Adrenal gland (tissue), 12 donors: ENCODE results near the gene BRD4. TPM values are rescaled to one million over a fixed set of nuclear protein-coding genes. Genes with fewer than 3 reads are reported as not detected.

Experiments
- DNase-seq, 7 donors: peaks; one replicate each; pipeline ENCODE4 v3.0.0-alpha.2; 2019 to 2020
- H3K27ac ChIP-seq, 5 donors: fragments of 200-600 bp; sonication (generic) in 4 of 5; 1 replicate in 3 of 5; 2 replicates in 2 of 5; pipeline versions ENCODE4 v1.5.1 to v1.8.0; 2016 to 2020; ENCODE audit warnings: mild to moderate bottlenecking in 1 of 5
- H3K27me3 ChIP-seq: fragments of 200-600 bp; 2 replicates; pipeline ENCODE4 v1.8.0; 2021
- H3K36me3 ChIP-seq, 2 donors: fragments of 200-600 bp; replicated peaks in 1 of 2; 1 replicate in 1 of 2; 2 replicates in 1 of 2; pipeline versions ENCODE4 v1.5.1 to v1.8.0; 2018 to 2022
- H3K4me1 ChIP-seq, 2 donors: fragments of 200-600 bp; replicated peaks in 1 of 2; 1 replicate in 1 of 2; 2 replicates in 1 of 2; pipeline versions ENCODE4 v1.5.1 to v1.8.0; 2018 to 2021
- H3K4me3 ChIP-seq, 4 donors: fragments of 200-600 bp; sonication (generic) in 3 of 4; one replicate each; pipeline ENCODE4 v1.5.1; 2016 to 2018
- H3K9me3 ChIP-seq, 3 donors: fragments of 200-600 bp; sonication (generic) in 1 of 3; replicated peaks in 1 of 3; 1 replicate in 2 of 3; 2 replicates in 1 of 3; pipeline versions ENCODE4 v1.5.1 to v1.8.0; 2016 to 2021
- CTCF ChIP-seq, 6 experiments: fragments of 450-650 bp in 4 of 6; fragments of 200-600 bp in 2 of 6; sonication (generic) in 1 of 6; IDR thresholded peaks; 1 replicate in 5 of 6; 2 replicates in 1 of 6; pipeline versions ENCODE4 v1.5.1 to v1.8.0; 2016 to 2021; ENCODE audit warnings: antibody characterized with exemption in 6 of 6, mild to moderate bottlenecking in 2 of 6, moderate library complexity in 1 of 6
- POLR2A ChIP-seq, 2 donors: fragments of 450-650 bp; IDR thresholded peaks; one replicate each; pipeline ENCODE4 v1.6.1; 2017; ENCODE audit warnings: antibody characterized with exemption in 2 of 2, mild to moderate bottlenecking in 2 of 2, moderate library complexity in 1 of 2
- WGBS, 4 donors: extraction: QIAGEN DNeasy Blood & Tissue Kit in 2 of 4; methylation state at CpG; one replicate each; pipeline versions ENCODE4 v1.1.5 to v1.1.7; 2013 to 2017; 5-methylcytosine and 5-hydroxymethylcytosine counted together
- intact Hi-C, 2 donors: fragments of 100-400 bp; cut with DNase I; formaldehyde crosslinking; loops; one replicate each; pipeline versions ENCODE4 v1.14.1 to v1.15.0; 2022 to 2023
- polyA plus RNA-seq, 3 donors: library from polyadenylated mRNA; stranded (reverse); fragments of 200-250 nt in 2 of 3; fragments of 350-450 nt in 1 of 3; fragmentation: Illumina TruSeq in 1 of 3; extraction: RNeasy Lipid Tissue Mini Kit (QIAGEN cat#74804) in 1 of 3; gene quantifications; one replicate each; pipeline ENCODE4 v1.2.3, GENCODE V29; 2013 to 2014
- total RNA-seq, 9 donors: library from RNA; depleted of rRNA in 4 of 9; stranded (reverse); fragments of >200 nt in 4 of 9; fragments of 120-200 nt in 1 of 9; fragmentation: NEBNext Ultra II Directional in 1 of 9; extraction: Animal tissue kit (Norgen Biotek cat#: 25700) in 1 of 9; gene quantifications; one replicate each; pipeline versions ENCODE4 v1.1.0 to v1.2.4, GENCODE V29; 2013 to 2023
- donor health status: healthy with polysubstance abuse.
- donor health status: Bipolar disorder and iron deficiency.
- donor health status: DM: yes; HTN: yes; CAD: no.
- donor health status: DM: no; HTN: no; CAD: no.
- donor health status: DM: no; HTN: no; CAD: no.
- donor health status: DM: yes; HTN: yes; CAD: no.

The BRD4 gene
- total and polyA plus RNA-seq, 12 donors: 10.1 to 109 (median 34.9) TPM

GRCh38 chr19:15245370-15246197 lies 86.8 kb downstream of the BRD4 start:
- WGBS, 4 donors: 88 to 93% (median 91%) methylated on average over 12 to 20 of the region's 20 CpGs
- no peak for TF ChIP-seq CTCF (IDR thresholded peaks at IDR 0.05)
- TF ChIP-seq POLR2A (IDR thresholded peaks at IDR 0.05): no peak
- peak in 1 of 7 donors; percentile 54 for DNase-seq
- H3K27me3 ChIP-seq: no peaks in the 10 kb centered on the region
- H3K27ac ChIP-seq: peak overlapping the region in 2 of 5 donors; percentile 88 to 96
- intact Hi-C loops: no loop called here
- peaks cover 0 to 68% of the 10 kb centered on the region in 2 donors for H3K36me3 ChIP-seq
- H3K4me1 ChIP-seq: peaks cover 22 to 37% of the 10 kb centered on the region in 2 donors
- H3K4me3 ChIP-seq: no peak overlapping the region
- no peaks in the 10 kb centered on the region for H3K9me3 ChIP-seq

- Histone ChIP-seq H3K27me3 (no peaks in the 10 kb centered on the region), H3K4me3 (no peak overlapping the region), H3K36me3 (peaks cover 0 to 76% of the 10 kb centered on the region in 2 donors), H3K9me3 (no peaks in the 10 kb centered on the region), H3K4me1 (peaks cover 16 to 29% of the 10 kb centered on the region in 2 donors), H3K27ac (no peak overlapping the region)
- 45 to 59% (median 46%) methylated on average over 7 of the region's 7 CpGs for WGBS, 4 donors
- intact Hi-C loops: no loop called here
- TF ChIP-seq POLR2A (IDR thresholded peaks at IDR 0.05) (no peak), CTCF (IDR thresholded peaks at IDR 0.05) (no peak)
- DNase-seq: no peak
Observed at GRCh38 chr19:15244808-15245207, 87.5 kb downstream of the BRD4 start.

GRCh38 chr19:15244106-15244803 lies 88.1 kb downstream of the BRD4 start:
- intact Hi-C loops: no loop called here
- Histone ChIP-seq H3K27me3 (no peaks in the 10 kb centered on the region), H3K4me3 (no peak overlapping the region), H3K27ac (no peak overlapping the region), H3K36me3 (peaks cover 0 to 82% of the 10 kb centered on the region in 2 donors), H3K9me3 (no peaks in the 10 kb centered on the region), H3K4me1 (peaks cover 11 to 23% of the 10 kb centered on the region in 2 donors)
- no peak for DNase-seq
- TF ChIP-seq CTCF (IDR thresholded peaks at IDR 0.05) (no peak), POLR2A (IDR thresholded peaks at IDR 0.05) (no peak)
- 83 to 90% (median 88%) methylated on average over 10 to 24 of the region's 24 CpGs for WGBS, 4 donors

GRCh38 chr19:15243236-15243957 lies 88.9 kb downstream of the BRD4 start:
- Histone ChIP-seq H3K4me3 (no peak overlapping the region), H3K9me3 (no peaks in the 10 kb centered on the region), H3K27me3 (no peaks in the 10 kb centered on the region), H3K36me3 (peaks cover 0 to 84% of the 10 kb centered on the region in 2 donors), H3K27ac (no peak overlapping the region), H3K4me1 (peaks cover 2 to 15% of the 10 kb centered on the region in 2 donors)
- 86 to 96% (median 90%) methylated on average over 6 to 17 of the region's 17 CpGs for WGBS, 4 donors
- intact Hi-C loops: no loop called here
- TF ChIP-seq POLR2A (IDR thresholded peaks at IDR 0.05) (no peak), CTCF (IDR thresholded peaks at IDR 0.05) (no peak)
- no peak for DNase-seq
